Left lung (tissue), 10 donors: ENCODE measurements around the gene LRRC75A. TPM values are rescaled to one million over a fixed set of nuclear protein-coding genes. Genes with fewer than 3 reads are reported as not detected.

Experiments
- ATAC-seq: fragments of 200-7000 bp; cut with Tn5 transposase; one replicate; pipeline ENCODE4 v1.9.1; 2020; ENCODE audit warnings: moderate library complexity
- DNase-seq, 4 donors: peaks; one replicate each; pipeline ENCODE4 v3.0.0-alpha.2; 2013 to 2020
- H3K27ac ChIP-seq, 2 donors: fragments of 200-600 bp; sonication (generic) in 1 of 2; one replicate each; pipeline versions ENCODE4 v1.5.0 to v1.8.0; 2020 to 2021
- H3K27me3 ChIP-seq, 2 donors: fragments of 200-600 bp; sonication (generic) in 1 of 2; one replicate each; pipeline versions ENCODE4 v1.5.0 to v1.8.0; 2020 to 2021
- H3K36me3 ChIP-seq, 2 donors: fragments of 200-600 bp; sonication (generic) in 1 of 2; one replicate each; pipeline versions ENCODE4 v1.5.0 to v1.8.0; 2020 to 2021
- H3K4me1 ChIP-seq, 2 donors: fragments of 200-600 bp; one replicate each; pipeline ENCODE4 v1.8.0; 2021
- H3K4me3 ChIP-seq, 2 donors: fragments of 200-600 bp; sonication (generic) in 1 of 2; one replicate each; pipeline versions ENCODE4 v1.5.0 to v1.8.0; 2020 to 2021; ENCODE audit warnings: mild to moderate bottlenecking in 1 of 2
- H3K9me3 ChIP-seq, 2 donors: fragments of 200-600 bp; sonication (generic) in 1 of 2; one replicate each; pipeline versions ENCODE4 v1.5.0 to v1.8.0; 2020 to 2021
- CTCF ChIP-seq, 2 donors: fragments of 200-600 bp; sonication (generic) in 1 of 2; IDR thresholded peaks; one replicate each; pipeline versions ENCODE4 v1.5.0 to v1.8.0; 2021; ENCODE audit warnings: antibody characterized with exemption in 2 of 2
- intact Hi-C, 2 donors: fragments of 100-400 bp; cut with DNase I; formaldehyde crosslinking; loops; one replicate each; pipeline versions ENCODE4 v1.11.2 to v1.14.2; 2022
- polyA plus RNA-seq, 6 donors: library from polyadenylated mRNA; unstranded; fragments of 120-200 nt; gene quantifications; one replicate each; pipeline ENCODE4 v1.2.1, GENCODE V29; 2013; ENCODE audit not compliant: insufficient read length in 6 of 6
- total RNA-seq, 2 donors: library from RNA; stranded (reverse); fragmentation: NEBNext Ultra II Directional; extraction: Animal tissue kit (Norgen Biotek cat#: 25700); gene quantifications; one replicate each; pipeline ENCODE4 v1.2.1, GENCODE V29; 2021
- donor health status: DM: no; HTN: yes; CAD: no.
- donor health status: DM: no; HTN: no; CAD: no.

Gene LRRC75A
- total and polyA plus RNA-seq, 8 donors: 2.9 to 7.1 (median 5.7) TPM

- Histone ChIP-seq H3K9me3 (no peaks in the 10 kb centered on the region), H3K4me1 (peaks cover 17 to 30% of the 10 kb centered on the region in 2 donors), H3K36me3 (peaks cover 0 to 40% of the 10 kb centered on the region in 2 donors), H3K4me3 (no peak overlapping the region), H3K27ac (no peak overlapping the region), H3K27me3 (no peaks in the 10 kb centered on the region)
- intact Hi-C loops: loop anchor here in 1 of 2 donors (10.0 kb wide), 1 partner anchor 71 kb away; no protein-coding TSS in a partner anchor
- no peak for TF ChIP-seq CTCF (IDR thresholded peaks at IDR 0.05)
- no peak for ATAC-seq
- no peak for DNase-seq
These were observed 55.8 kb downstream of the LRRC75A start for GRCh38 chr17:16435925-16436886.

GRCh38 chr17:16434662-16435061 lies 57.3 kb downstream of the LRRC75A start:
- Histone ChIP-seq H3K36me3 (peaks cover 0 to 39% of the 10 kb centered on the region in 2 donors), H3K4me3 (no peak overlapping the region), H3K9me3 (no peaks in the 10 kb centered on the region), H3K4me1 (peaks cover 2 to 15% of the 10 kb centered on the region in 2 donors), H3K27me3 (no peaks in the 10 kb centered on the region), H3K27ac (no peak overlapping the region)
- intact Hi-C loops: loop anchor here in 1 of 2 donors (10.0 kb wide), 1 partner anchor 70 kb away; no protein-coding TSS in a partner anchor
- ATAC-seq: no peak
- no peak for TF ChIP-seq CTCF (IDR thresholded peaks at IDR 0.05)
- DNase-seq: no peak

GRCh38 chr17:16433514-16433913 lies 58.5 kb downstream of the LRRC75A start:
- H3K4me3 ChIP-seq: no peak overlapping the region
- peaks cover 0 to 50% of the 10 kb centered on the region in 2 donors for H3K36me3 ChIP-seq
- no peak overlapping the region for H3K27ac ChIP-seq
- no peak for ATAC-seq
- intact Hi-C loops: loop anchor here in 1 of 2 donors (10.0 kb wide), 1 partner anchor 69 kb away; no protein-coding TSS in a partner anchor
- H3K9me3 ChIP-seq: no peaks in the 10 kb centered on the region
- no peaks in the 10 kb centered on the region for H3K27me3 ChIP-seq
- TF ChIP-seq CTCF (IDR thresholded peaks at IDR 0.05): no peak
- DNase-seq: no peak
- peaks cover 0 to 13% of the 10 kb centered on the region in 2 donors for H3K4me1 ChIP-seq

GRCh38 chr17:16432017-16432416 lies 60.0 kb downstream of the LRRC75A start:
- H3K9me3 ChIP-seq: no peaks in the 10 kb centered on the region
- no peak for DNase-seq
- no peak overlapping the region for H3K27ac ChIP-seq
- no peak for TF ChIP-seq CTCF (IDR thresholded peaks at IDR 0.05)
- peaks cover 0 to 5% of the 10 kb centered on the region in 2 donors for H3K4me1 ChIP-seq
- ATAC-seq: no peak
- H3K27me3 ChIP-seq: no peaks in the 10 kb centered on the region
- intact Hi-C loops: loop anchor here in 1 of 2 donors (10.0 kb wide), 1 partner anchor 67 kb away; no protein-coding TSS in a partner anchor
- H3K36me3 ChIP-seq: peaks cover 0 to 65% of the 10 kb centered on the region in 2 donors
- H3K4me3 ChIP-seq: no peak overlapping the region

- Histone ChIP-seq H3K27ac (no peak overlapping the region), H3K27me3 (no peaks in the 10 kb centered on the region), H3K9me3 (no peaks in the 10 kb centered on the region), H3K4me1 (no peaks in the 10 kb centered on the region), H3K4me3 (no peak overlapping the region), H3K36me3 (peaks cover 0 to 79% of the 10 kb centered on the region in 2 donors)
- intact Hi-C loops: loop anchor here in 1 of 2 donors (10.0 kb wide), 1 partner anchor 66 kb away; no protein-coding TSS in a partner anchor
- ATAC-seq (no peak), DNase-seq (peak in 1 of 4 donors; percentile 3)
- no peak for TF ChIP-seq CTCF (IDR thresholded peaks at IDR 0.05)
These were observed 61.3 kb downstream of the LRRC75A start for GRCh38 chr17:16430650-16431049.
